ENCODE results near the gene CRISPLD2. TPM values are rescaled to one million over a fixed set of nuclear protein-coding genes. Genes with fewer than 3 reads are reported as not detected.

The CRISPLD2 gene
- polyA plus RNA-seq, 4 donors, result 6.5 to 9.7 (median 7.5) TPM

GRCh38 chr16:84839054-84839453 is 19.3 kb downstream of the CRISPLD2 start:
- DNase-seq (ENCODE audit: low read depth in 4 of 4, low spot score in 3 of 4), result no peak

GRCh38 chr16:84839956-84840355 is 20.2 kb downstream of the CRISPLD2 start:
- DNase-seq (ENCODE audit: low read depth in 4 of 4, low spot score in 3 of 4), result no peak

DNA sequence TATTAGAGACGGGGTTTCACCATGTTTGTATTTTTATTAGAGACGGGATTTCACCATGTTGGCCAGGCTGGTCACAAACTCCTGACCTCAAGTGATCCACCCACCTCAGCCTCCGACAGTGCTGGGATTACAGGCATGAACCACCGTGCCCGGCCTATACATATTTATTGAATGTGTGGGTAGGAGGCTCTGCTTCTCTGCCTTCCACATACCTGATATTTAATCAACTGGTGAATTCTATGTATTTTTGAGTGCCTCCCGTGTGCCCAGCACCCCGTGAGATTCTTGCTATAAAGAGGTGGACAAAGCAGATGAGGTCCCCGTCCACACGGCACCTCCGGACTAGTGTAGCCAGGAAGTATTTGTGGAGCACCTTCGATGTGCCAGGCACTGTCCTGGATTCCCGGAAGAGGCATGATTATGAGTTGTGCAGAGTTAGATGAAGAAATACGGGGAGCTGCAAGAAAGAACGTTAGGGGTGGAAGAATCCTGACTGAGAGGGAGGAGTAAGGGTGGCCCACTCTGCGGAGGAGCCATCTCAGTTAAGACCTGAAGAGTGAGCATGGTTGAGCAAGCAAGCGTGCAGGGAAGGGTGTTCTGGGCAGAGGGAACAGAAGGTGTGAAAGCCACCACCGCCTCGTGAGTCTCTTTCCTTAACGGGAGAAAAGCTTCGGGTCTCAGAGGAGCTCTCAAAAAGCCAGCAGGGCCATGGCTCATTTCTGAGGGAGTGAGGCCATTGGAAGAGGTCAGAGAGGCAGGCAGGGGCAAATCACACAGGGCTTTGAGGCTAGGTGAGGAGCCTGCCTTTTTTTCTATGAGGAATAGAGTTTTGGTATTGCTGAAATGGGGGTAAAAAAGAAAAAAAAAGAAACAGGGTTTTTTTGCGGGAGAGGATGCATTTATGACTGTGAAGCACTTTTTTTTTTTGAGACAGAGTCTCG is 21.2 kb downstream of the CRISPLD2 start:
- DNase-seq (ENCODE audit: low read depth in 4 of 4, low spot score in 3 of 4), result no peak

GRCh38 chr16:84841787-84842300 is 22.1 kb downstream of the CRISPLD2 start:
- no peak for DNase-seq (ENCODE audit: low read depth in 4 of 4, low spot score in 3 of 4)

GRCh38 chr16:84842516-84843148 is 22.8 kb downstream of the CRISPLD2 start:
- no peak for DNase-seq (ENCODE audit: low read depth in 4 of 4, low spot score in 3 of 4)

DNA sequence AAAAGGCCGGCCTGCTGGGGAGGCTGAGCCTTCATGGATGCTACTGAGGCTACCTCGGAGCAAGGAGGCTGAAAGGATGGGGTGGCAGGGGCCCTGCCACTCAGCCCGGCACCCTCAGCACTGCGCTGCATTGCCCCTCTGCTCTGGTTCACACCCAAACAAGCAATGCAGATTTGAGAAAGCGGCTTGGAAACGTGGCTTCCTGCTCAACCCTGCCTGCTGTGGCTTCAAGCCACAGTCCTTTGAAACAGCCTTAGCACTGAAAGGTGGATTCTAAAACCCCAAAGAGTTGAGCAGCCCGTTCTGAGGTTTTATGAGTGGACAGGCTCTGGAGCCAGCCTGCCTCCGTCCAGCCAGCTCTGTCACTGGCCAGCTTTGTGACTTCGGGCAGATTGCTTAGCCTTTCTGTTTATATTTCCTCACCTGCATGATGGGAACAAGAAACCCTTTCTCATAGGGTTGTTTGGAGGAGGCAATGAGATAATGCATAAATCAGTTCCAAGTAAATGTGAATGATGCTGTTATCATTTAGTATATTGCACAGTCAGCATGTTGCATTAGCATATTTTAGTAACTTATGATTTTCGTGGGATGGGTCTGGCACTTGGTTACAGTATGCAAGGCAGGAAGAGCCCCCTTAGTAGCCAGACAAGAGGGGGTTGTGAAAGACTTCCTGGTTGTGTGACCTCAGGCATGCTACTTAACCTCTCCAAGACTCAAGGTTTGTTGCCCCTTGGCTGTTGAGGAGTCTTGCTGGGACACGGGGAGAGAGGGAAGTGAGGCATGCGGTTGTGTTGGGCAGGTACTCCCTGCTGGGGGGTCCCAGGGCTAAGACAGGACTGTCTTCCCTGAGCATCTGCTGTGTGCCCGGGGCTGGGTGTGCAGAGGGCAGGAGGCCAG is 23.6 kb downstream of the CRISPLD2 start:
- DNase-seq (ENCODE audit: low read depth in 4 of 4, low spot score in 3 of 4), result no peak

DNA sequence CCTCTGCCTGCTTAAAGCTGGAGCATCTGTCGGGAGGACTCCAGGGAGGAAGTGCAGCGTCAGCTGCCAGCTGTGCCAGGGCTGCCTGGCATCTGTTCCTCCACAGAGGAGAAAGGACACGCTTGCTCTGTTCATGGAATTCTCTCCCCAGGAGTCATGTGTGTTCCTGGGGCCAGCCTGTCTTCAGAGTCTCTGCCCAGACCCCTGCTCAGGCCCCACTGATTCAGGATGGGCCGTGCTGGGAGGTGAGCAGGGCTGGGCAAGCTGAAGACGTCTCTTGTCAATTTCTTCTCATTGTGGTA is 24.2 kb downstream of the CRISPLD2 start:
- no peak for DNase-seq (ENCODE audit: low read depth in 4 of 4, low spot score in 3 of 4)

DNA sequence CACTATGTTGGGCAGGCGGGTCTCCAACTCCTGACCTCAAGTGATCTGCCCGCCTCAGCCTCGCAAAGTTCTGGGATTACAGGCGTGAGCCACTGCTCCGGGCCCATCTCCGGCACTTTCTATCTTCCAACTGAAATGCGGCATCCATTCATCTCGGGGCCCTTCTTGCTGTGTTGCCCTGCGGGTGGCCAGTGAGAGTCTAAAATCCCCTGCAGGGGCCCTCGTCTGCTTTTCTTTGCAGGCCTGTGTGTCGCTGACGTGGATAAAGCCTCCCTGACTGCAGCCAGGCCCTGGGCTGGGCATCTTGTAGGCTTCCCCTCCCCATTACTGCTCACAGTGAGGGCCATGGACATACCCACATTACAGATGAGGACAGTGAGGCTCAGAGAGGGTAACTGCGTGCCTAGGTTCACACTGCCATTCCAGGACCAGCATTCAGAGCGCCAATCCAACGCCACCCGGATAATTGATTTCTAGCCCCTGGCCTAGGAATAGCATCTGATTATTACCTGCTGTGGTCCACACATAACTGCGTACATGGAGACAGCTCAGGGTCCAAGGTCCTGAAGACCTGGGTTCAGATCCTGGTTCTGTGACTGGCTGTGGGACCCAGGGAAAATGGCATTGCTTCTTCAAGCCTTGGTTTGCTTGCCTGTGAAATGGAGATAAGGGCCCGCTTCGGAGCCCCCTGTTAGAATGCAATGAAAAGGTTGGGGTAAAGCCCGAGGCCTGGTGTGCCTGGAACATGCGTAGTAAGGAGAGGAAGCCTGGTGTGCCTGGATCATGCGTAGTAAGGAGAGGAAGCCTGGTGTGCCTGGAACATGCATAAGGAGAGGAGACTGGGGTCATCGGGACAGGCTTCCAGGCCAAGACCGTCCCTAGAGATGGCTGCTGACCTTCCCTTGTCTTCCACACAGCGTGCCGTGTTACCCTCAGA is 25.0 kb downstream of the CRISPLD2 start:
- no peak for DNase-seq (ENCODE audit: low read depth in 4 of 4, low spot score in 3 of 4)

GRCh38 chr16:84845496-84846002 is 25.8 kb downstream of the CRISPLD2 start:
- DNase-seq (ENCODE audit: low read depth in 4 of 4, low spot score in 3 of 4), result no peak

- DNase-seq (ENCODE audit: low read depth in 4 of 4, low spot score in 3 of 4), result no peak
Observed at GRCh38 chr16:84847564-84848355, 28.0 kb downstream of the CRISPLD2 start.

DNA sequence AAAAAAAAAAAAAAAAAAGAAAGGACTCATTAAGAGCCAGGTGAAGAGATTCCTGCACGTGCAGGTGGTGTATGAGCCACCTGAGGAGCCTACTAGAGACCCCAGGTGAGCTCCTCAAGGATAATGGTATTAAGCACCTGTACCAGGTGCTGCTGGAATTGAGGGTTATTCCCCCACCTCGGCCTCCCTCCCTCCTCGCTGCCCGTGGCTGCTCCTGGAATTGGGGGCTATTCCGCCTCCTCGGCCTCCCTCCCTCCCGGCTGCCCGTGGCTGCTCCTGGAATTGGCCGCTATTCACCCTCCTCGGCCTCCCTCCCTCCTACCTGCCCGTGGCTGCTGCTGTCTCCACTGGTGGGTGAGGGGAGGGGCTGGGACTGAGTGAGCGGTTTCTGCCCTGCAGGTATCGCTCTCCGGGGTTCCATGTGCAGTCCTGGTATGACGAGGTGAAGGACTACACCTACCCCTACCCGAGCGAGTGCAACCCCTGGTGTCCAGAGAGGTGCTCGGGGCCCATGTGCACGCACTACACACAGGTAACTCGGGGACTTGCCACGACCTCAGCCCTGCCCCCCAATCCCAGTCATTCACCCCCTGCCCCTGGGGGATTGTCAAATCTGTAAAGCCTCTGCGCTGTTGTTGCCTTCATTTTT is 29.3 kb downstream of the CRISPLD2 start:
- DNase-seq (ENCODE audit: low read depth in 4 of 4, low spot score in 3 of 4), result no peak

- no peak for DNase-seq (ENCODE audit: low read depth in 4 of 4, low spot score in 3 of 4)
Observed at GRCh38 chr16:84849751-84850150, 30.0 kb downstream of the CRISPLD2 start.

GRCh38 chr16:84850714-84851113 is 30.9 kb downstream of the CRISPLD2 start:
- no peak for DNase-seq (ENCODE audit: low read depth in 4 of 4, low spot score in 3 of 4)

- DNase-seq (ENCODE audit: low read depth in 4 of 4, low spot score in 3 of 4), result no peak
Observed at GRCh38 chr16:84851192-84852127, 31.7 kb downstream of the CRISPLD2 start.

GRCh38 chr16:84853534-84853933 is 33.7 kb downstream of the CRISPLD2 start:
- no peak for DNase-seq (ENCODE audit: low read depth in 4 of 4, low spot score in 3 of 4)

GRCh38 chr16:84854759-84855158 is 35.0 kb downstream of the CRISPLD2 start:
- no peak for DNase-seq (ENCODE audit: low read depth in 4 of 4, low spot score in 3 of 4)
